DOHH2 (cell line): ENCODE measurements around the gene SEPTIN1.

Experiments
- EZH2phosphoT487 ChIP-seq: fragments of 200-600 bp; sonication (generic); IDR thresholded peaks from 2 replicates; pipeline ENCODE4 v1.6.1; 2017; ENCODE audit warnings: borderline replicate concordance, mild to moderate bottlenecking, antibody characterized with exemption, low read length, moderate library complexity, mixed read lengths
- TF ChIP-seq, protein P1 (sequence below): fragments of 200-600 bp; sonication (generic); IDR thresholded peaks from one replicate; pipeline ENCODE4 v1.5.1; 2014; ENCODE audit warnings: antibody characterized with exemption, mild to moderate bottlenecking, low read depth, low read length; ENCODE audit not compliant: poor library complexity, severe bottlenecking

- TF ChIP-seq, protein P1, sequence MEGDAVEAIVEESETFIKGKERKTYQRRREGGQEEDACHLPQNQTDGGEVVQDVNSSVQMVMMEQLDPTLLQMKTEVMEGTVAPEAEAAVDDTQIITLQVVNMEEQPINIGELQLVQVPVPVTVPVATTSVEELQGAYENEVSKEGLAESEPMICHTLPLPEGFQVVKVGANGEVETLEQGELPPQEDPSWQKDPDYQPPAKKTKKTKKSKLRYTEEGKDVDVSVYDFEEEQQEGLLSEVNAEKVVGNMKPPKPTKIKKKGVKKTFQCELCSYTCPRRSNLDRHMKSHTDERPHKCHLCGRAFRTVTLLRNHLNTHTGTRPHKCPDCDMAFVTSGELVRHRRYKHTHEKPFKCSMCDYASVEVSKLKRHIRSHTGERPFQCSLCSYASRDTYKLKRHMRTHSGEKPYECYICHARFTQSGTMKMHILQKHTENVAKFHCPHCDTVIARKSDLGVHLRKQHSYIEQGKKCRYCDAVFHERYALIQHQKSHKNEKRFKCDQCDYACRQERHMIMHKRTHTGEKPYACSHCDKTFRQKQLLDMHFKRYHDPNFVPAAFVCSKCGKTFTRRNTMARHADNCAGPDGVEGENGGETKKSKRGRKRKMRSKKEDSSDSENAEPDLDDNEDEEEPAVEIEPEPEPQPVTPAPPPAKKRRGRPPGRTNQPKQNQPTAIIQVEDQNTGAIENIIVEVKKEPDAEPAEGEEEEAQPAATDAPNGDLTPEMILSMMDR, result no peak
- no peak for TF ChIP-seq EZH2phosphoT487
These were observed 5.9 kb downstream of the SEPTIN1 start for GRCh38 chr16:30376461-30376902.
